ENCODE measurements around the gene TMEM170B.

TMEM170B gene

DNA sequence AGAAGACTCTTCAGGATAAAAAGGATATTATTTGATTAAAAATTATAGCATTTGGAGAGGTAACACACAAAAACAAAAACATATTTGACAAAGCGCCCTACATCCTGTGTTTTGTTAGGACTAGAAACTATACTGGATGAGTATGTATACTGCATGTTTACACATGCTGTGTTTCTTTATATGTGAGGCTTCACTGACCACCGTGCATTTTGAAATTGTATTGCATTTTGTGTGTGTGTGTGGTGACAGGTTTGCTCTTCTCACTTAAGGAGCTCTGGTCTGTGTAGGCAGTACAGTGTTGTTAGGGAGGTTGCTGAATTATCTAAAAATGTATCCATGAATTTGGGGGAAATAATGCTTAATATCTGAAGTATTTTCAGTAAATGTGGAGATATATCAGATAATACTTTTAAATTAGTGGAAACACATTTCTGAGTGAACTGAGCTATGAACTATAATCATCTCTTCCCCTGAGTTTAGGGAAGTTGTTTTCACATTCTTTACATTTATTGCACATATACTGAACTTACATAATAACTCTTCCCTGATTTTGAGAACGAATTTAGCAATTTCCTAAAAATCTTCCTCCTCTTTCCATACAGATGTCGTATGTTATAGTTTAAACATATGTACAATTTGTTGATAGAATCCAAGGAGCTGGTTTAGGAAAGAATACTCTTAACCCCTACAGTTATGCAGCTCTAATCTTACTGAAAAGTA lies 43.3 kb downstream of the TMEM170B start:
- peak in 1 of 2 experiments; percentile 60 for DNase-seq (ENCODE audit: low read depth in 1 of 2, low spot score in 1 of 2)
- Histone ChIP-seq H3K27ac (replicated peaks) (peak overlapping the region; percentile 20), H3K4me3 (replicated peaks; ENCODE audit: insufficient read depth, low read length) (no peak overlapping the region), H3K27me3 (ENCODE audit: insufficient read depth, poor library complexity, severe bottlenecking) (no peaks in the 10 kb centered on the region)
- TF ChIP-seq GABPA (IDR thresholded peaks at IDR 0.05; ENCODE audit: low read depth) = no peak
- TF ChIP-seq, protein P1, sequence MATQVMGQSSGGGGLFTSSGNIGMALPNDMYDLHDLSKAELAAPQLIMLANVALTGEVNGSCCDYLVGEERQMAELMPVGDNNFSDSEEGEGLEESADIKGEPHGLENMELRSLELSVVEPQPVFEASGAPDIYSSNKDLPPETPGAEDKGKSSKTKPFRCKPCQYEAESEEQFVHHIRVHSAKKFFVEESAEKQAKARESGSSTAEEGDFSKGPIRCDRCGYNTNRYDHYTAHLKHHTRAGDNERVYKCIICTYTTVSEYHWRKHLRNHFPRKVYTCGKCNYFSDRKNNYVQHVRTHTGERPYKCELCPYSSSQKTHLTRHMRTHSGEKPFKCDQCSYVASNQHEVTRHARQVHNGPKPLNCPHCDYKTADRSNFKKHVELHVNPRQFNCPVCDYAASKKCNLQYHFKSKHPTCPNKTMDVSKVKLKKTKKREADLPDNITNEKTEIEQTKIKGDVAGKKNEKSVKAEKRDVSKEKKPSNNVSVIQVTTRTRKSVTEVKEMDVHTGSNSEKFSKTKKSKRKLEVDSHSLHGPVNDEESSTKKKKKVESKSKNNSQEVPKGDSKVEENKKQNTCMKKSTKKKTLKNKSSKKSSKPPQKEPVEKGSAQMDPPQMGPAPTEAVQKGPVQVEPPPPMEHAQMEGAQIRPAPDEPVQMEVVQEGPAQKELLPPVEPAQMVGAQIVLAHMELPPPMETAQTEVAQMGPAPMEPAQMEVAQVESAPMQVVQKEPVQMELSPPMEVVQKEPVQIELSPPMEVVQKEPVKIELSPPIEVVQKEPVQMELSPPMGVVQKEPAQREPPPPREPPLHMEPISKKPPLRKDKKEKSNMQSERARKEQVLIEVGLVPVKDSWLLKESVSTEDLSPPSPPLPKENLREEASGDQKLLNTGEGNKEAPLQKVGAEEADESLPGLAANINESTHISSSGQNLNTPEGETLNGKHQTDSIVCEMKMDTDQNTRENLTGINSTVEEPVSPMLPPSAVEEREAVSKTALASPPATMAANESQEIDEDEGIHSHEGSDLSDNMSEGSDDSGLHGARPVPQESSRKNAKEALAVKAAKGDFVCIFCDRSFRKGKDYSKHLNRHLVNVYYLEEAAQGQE (IDR thresholded peaks at IDR 0.05; ENCODE audit: insufficient replicate concordance, low read depth) = no peak
- no peak for TF ChIP-seq POLR2AphosphoS5 (IDR thresholded peaks at IDR 0.05; ENCODE audit: low read depth)
- TF ChIP-seq, protein P2, sequence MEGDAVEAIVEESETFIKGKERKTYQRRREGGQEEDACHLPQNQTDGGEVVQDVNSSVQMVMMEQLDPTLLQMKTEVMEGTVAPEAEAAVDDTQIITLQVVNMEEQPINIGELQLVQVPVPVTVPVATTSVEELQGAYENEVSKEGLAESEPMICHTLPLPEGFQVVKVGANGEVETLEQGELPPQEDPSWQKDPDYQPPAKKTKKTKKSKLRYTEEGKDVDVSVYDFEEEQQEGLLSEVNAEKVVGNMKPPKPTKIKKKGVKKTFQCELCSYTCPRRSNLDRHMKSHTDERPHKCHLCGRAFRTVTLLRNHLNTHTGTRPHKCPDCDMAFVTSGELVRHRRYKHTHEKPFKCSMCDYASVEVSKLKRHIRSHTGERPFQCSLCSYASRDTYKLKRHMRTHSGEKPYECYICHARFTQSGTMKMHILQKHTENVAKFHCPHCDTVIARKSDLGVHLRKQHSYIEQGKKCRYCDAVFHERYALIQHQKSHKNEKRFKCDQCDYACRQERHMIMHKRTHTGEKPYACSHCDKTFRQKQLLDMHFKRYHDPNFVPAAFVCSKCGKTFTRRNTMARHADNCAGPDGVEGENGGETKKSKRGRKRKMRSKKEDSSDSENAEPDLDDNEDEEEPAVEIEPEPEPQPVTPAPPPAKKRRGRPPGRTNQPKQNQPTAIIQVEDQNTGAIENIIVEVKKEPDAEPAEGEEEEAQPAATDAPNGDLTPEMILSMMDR (IDR thresholded peaks at IDR 0.05; ENCODE audit: insufficient read depth, low read length) = no peak
- no peak for TF ChIP-seq SPI1 (IDR thresholded peaks at IDR 0.05; ENCODE audit: borderline replicate concordance, low read depth)

DNA sequence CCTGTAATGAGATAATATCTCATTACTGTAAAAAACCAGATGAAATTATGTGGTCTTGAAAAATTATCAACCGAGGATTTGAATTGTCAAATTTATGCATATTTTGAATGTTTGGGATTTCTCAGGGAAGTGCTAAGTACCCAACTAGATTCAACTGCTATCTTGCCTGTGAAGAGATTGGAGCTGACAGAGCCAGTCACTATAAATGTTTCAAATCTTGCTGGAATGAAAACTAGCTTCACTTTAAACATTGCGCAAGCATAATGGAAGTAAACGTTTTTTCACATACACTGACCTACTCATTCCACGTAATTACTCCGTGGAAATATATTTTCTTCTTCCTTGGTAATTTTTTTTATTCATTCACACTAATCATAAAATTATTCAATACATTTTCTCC lies 46.7 kb downstream of the TMEM170B start:
- Histone ChIP-seq H3K27ac (replicated peaks) (no peak overlapping the region), H3K4me3 (replicated peaks; ENCODE audit: insufficient read depth, low read length) (no peak overlapping the region), H3K27me3 (ENCODE audit: insufficient read depth, poor library complexity, severe bottlenecking) (no peaks in the 10 kb centered on the region)
- no peak for DNase-seq (ENCODE audit: low read depth in 1 of 2, low spot score in 1 of 2)
- no peak for TF ChIP-seq GABPA (IDR thresholded peaks at IDR 0.05; ENCODE audit: low read depth)
- no peak for TF ChIP-seq POLR2AphosphoS5 (IDR thresholded peaks at IDR 0.05; ENCODE audit: low read depth)
- no peak for TF ChIP-seq SPI1 (IDR thresholded peaks at IDR 0.05; ENCODE audit: borderline replicate concordance, low read depth)
- TF ChIP-seq, protein P1 (IDR thresholded peaks at IDR 0.05; ENCODE audit: insufficient replicate concordance, low read depth) = no peak
- TF ChIP-seq, protein P2 (IDR thresholded peaks at IDR 0.05; ENCODE audit: insufficient read depth, low read length) = no peak

DNA sequence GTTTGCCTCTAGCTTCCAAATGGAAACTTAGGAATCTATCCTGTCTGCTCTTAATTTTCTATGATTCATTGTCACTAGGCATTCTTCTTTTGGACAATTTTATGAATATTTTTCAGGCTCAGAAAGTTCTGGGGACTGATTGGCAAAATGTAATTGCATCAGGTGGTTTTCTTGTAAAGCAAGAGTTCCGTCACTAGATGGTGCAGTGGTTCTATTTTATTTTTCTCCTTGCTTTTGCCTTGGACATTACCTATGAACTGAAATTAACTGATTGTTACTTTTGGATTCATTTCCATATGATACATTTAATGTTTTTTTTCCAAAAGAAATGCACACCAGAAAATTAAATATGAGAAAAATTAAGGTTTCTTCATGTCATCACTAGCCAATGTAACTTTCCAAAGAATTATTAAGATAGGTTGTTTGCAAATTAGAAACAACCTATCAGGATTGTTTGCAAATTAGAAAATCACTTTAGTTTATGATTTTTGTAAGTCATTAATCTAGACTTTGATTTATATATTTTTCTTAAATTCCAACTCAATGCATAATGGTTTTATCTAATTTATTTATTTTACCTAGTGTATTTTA lies 48.0 kb downstream of the TMEM170B start:
- Histone ChIP-seq H3K27me3 (ENCODE audit: insufficient read depth, poor library complexity, severe bottlenecking) (no peaks in the 10 kb centered on the region), H3K27ac (replicated peaks) (no peak overlapping the region), H3K4me3 (replicated peaks; ENCODE audit: insufficient read depth, low read length) (no peak overlapping the region)
- TF ChIP-seq SPI1 (IDR thresholded peaks at IDR 0.05; ENCODE audit: borderline replicate concordance, low read depth) = no peak
- TF ChIP-seq, protein P2 (IDR thresholded peaks at IDR 0.05; ENCODE audit: insufficient read depth, low read length) = peak; percentile 29
- TF ChIP-seq GABPA (IDR thresholded peaks at IDR 0.05; ENCODE audit: low read depth) = no peak
- TF ChIP-seq, protein P1 (IDR thresholded peaks at IDR 0.05; ENCODE audit: insufficient replicate concordance, low read depth) = no peak
- TF ChIP-seq POLR2AphosphoS5 (IDR thresholded peaks at IDR 0.05; ENCODE audit: low read depth) = no peak
- DNase-seq (ENCODE audit: low read depth in 1 of 2, low spot score in 1 of 2) = peak in 1 of 2 experiments; percentile 21
